ENCODE results near the gene PCGF3.
"Not testable (repeated sequence)": the region's sequence is repeated elsewhere in the genome, so short reads cannot be mapped to it uniquely, and the experiment has no call there.

The PCGF3 gene

DNA sequence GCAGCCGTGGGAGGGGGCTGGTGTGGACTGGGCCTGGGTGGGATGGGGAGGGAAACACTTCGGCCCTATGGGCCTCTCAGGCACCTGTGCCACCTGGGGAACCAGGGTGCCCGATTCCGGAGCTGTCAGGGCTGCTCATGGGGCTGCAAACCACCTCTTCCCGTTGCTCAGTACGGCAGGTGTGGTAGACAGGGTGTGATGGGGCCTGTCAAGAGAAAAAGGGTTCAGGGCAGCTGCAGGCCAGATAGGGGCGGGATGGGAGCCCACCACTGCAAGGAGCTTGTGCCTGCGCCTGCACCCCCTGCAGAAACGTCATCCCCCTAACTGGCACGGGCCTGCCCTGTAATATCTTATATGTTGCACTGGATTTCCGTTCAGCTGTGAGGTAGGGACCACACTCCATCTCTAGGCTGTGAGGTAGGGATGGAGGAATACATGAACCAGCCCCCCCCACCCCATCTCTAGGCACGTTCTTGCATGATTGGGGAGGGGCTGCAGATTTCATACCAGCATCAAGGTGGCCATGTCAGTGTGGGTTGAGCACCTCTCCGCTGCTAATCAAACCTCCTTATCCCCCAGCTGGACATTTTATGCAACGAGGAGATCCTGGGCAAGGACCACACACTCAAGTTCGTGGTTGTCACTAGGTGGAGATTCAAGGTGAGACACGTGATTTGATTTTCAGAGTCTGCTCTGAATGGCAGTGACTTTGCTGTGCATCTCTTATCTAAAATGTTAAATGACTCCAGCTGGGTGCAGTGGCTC is 59.0 kb downstream of the PCGF3 start:
- no peak for DNase-seq

GRCh38 chr4:766152-766515 is 60.5 kb downstream of the PCGF3 start:
- DNase-seq: no peak

DNA sequence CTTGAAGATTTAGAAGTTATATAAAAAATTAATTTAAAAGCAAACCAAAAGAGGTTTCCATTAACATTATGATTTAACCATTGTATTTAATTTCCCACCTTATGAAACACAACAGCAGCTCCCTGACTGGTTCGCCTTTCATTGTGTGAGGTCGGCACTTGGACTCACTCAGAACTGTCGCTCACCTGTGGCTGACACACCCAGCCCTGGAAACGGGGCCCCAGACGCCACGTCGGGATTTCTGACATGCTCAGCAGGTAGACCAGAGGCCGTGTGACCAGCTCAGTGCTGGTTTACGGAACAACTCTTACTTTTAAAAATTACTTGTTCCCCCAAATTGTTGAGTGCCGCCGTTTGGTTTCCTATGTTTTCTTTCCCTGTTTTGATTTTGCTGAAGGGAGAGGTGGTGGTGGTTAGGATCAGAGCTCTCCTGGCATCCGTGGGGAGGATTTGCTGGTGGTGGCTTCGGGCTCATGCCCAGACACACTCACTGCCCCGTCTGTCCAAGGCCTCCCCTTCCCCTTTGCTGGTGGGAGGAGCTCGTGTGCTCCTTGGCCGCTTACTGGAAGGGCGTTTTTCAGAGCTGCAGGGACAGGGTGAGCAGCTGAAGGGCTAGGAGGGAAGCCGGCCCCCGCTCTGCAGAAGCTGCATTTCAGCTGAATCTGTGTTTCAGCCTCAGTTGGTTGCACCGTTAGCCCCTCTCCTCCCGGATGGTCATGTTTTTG is 61.1 kb downstream of the PCGF3 start:
- DNase-seq: no peak

- DNase-seq: no peak
These were observed 62.4 kb downstream of the PCGF3 start for GRCh38 chr4:768076-768475.

GRCh38 chr4:768995-769394 is 63.4 kb downstream of the PCGF3 start:
- no peak for DNase-seq

DNA sequence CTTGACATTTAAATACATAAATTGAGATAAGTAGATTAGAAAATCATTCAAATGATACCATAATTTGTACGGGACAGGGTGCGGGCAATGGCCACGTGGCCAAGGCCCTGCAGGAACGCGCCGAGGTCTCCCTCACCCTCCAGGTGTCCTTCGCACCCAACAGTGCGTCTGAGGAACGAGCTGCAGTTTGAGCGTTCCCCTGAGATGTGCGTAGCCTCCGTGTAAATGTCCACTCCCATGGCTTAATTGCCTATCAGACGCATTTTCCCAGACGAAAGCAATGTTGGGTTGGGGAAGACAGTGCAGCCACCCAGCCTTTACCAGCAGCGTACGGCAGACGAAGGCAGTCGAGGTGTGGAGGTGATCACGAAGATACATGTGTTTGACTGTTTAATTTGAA is 63.9 kb downstream of the PCGF3 start:
- DNase-seq: no peak

- no peak for DNase-seq
These were observed 64.4 kb downstream of the PCGF3 start for GRCh38 chr4:770022-770421.

DNA sequence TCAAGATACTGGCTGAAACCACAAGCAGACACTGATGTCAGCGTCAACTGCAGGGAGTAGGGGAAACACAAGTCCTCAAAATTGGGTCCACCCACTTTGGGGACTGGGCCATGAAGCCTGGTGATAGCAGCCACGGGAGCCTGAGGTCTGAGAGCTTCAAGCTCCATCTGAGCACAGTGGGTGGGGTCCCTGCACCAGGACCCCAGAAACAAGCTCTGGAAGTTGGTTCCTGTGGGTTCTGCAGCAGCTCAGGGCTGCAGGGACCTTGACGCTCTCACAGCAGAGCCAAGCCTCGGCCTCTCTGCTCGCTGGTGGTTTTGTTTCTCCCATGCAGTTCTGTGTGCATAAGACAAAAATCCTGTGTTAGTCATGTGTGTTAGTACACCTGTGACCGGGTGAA is 65.8 kb downstream of the PCGF3 start:
- DNase-seq: no peak

DNA sequence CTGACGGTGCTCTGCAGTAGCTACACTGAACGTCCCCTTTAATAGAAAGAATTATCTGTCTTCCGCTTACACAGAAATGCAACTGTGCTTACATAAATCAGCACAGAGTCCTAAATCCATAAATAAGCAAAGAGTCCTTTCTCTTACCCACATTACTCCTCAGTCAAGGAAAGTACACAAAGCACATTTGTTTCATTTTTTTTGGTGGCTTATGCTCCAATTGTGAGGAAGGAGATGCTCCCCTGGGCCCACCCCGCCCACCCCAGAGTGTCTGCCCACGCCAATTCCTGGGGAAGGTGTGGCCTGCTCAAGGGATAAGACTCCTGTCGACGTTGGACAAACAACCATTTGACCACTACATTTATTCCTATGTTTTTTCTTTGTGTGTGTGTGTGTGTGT is 66.5 kb downstream of the PCGF3 start:
- DNase-seq: no peak

DNA sequence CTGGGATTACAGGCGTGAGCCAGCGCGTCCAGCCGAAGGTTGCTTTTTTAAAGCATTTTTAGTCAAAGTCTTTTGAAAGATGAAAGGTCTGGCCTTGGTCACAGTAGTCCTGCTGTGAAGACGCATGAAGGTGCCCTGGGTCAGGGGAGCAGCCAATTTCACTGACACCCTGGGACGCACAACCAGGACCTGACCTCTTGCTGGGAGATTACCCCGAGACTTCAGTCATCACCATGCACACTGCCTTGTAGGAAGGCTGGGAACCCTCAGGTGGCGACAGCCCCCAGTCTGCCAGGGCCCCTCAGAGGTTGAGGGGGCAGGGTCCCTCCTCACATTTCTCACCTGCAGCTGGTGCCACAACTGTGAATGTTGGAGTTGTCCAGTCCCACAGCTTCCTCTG is 67.1 kb downstream of the PCGF3 start:
- DNase-seq: no peak

DNA sequence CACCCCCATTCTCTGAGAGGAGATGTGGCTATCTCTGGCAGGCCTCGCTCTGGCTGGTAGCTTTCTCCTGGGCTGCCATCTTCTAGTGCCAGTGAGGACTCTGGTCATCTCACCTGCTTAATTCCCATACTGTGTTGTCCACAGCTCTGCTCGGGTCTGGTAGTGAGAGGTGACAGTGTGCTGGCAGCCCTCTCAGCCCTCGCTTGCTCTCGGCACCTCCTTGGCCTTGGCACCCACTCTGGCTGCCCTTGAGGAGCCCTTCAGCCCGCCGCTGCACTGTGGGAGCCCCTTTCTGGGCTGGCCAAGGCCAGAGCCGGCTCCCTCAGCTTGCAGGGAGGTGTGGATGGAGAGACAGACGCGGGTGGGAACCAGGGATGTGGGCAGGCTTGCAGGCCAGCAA is 67.6 kb downstream of the PCGF3 start:
- no peak for DNase-seq

- not testable (repeated sequence) for DNase-seq
These were observed 68.9 kb downstream of the PCGF3 start for GRCh38 chr4:774419-775092.

GRCh38 chr4:775485-775884 is 69.9 kb downstream of the PCGF3 start:
- DNase-seq: not testable (repeated sequence)

GRCh38 chr4:776743-777441 is 71.3 kb downstream of the PCGF3 start:
- DNase-seq: no peak

- peak; percentile 29 for DNase-seq
These were observed 72.1 kb downstream of the PCGF3 start for GRCh38 chr4:777520-778262.

- DNase-seq: no peak
These were observed 73.9 kb downstream of the PCGF3 start for GRCh38 chr4:779555-779954.

GRCh38 chr4:780255-780654 is 74.6 kb downstream of the PCGF3 start:
- DNase-seq: not testable (repeated sequence)

DNA sequence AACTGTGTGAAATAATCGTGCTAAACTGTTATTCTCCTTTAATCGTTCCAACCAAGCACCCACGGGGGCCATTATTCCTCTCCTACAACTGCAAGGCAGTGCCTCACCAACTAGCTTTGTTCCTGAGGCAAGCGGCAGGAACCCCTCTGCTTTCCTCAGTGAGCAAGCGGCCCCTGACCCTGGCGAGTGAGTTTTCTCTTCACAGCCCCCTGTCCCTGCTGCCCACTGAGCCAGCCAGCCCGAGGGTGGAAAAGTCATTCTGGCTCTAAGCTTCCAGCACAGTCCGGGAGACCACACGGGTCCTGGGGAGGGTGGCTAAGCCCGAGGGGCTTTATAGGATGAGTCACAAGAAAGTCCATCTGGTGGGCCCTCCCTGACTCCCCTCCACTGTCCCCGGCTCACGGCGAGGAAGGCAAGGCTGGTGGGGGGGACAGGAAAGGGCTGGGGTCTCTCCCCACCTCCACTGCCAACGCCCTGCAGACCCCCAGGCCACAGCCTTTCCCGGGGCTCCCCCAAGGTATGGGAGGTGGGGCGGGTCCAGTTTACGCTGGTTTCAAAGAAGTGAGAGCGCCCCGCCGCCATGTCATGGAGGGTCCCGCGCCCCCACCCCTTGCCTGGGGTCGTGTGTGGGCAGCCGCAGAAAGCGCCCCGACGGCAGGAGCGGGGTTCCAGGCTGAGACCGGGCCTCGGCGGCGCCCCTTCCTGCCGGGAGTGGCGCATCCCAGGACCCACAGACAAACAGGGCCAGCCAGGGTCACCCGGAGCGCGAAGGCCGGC is 75.3 kb downstream of the PCGF3 start:
- DNase-seq: no peak

GRCh38 chr4:781493-782216 is 76.0 kb downstream of the PCGF3 start:
- peak; percentile 99 for DNase-seq

DNA sequence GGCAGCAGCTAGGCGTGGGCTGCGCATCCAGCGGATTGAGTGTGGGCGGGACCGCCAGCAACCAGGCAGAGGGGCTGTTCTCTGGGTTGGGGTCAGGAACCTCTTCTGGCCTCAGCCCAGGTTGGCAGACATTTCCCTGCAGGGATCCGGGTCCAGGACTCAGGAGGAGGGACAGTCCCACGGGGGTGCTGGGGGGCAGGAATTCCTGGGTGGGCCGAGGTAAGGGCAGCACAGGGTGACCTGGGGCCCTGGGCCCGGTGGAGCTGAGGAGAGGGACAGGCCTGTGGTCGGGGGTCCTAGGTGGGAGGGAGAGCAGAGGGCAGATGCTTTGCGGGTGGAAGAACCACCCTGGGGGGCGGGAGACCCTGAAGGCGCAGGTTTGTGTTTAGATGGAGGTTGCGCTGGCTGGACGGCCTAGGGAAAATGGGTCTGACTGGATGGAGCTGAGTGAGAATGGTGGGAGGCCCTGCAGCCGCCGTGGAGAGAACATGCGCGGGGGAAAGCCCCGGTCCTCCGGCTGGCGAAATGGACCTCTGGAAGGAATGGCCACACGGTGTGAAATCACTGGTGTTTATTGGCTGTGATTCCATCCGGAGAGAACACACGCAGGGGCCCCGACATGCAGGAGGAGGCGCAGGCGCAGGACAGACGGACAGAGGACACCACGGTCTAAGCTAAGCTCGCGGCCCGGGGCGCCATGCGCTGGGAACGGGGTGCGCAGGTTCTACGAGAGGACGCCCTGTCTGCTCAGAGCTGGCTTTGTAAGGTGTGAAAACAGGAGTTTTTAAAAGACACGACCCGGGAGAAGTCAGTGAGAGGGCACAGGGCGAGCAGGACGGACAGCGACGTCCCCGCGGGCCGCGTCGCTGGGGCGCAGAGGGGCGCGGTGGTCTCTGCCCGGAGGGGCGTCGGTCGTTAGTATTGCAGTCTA is 79.0 kb downstream of the PCGF3 start:
- no peak for DNase-seq
